NCI-H2171 (cell line): ENCODE measurements around the gene TAS2R60.
"Not testable (repeated sequence)": the region's sequence is repeated elsewhere in the genome, so short reads cannot be mapped to it uniquely, and the experiment has no call there.

ENCODE experiments used
- DNase-seq: peaks from one replicate; lab custom pipeline; 2025; lab: John Stamatoyannopoulos, UW

TAS2R60 gene

GRCh38 chr7:143479055-143479766 is 36.0 kb downstream of the TAS2R60 start:
- no peak for DNase-seq

GRCh38 chr7:143480501-143480900 is 37.2 kb downstream of the TAS2R60 start:
- DNase-seq: no peak

DNA sequence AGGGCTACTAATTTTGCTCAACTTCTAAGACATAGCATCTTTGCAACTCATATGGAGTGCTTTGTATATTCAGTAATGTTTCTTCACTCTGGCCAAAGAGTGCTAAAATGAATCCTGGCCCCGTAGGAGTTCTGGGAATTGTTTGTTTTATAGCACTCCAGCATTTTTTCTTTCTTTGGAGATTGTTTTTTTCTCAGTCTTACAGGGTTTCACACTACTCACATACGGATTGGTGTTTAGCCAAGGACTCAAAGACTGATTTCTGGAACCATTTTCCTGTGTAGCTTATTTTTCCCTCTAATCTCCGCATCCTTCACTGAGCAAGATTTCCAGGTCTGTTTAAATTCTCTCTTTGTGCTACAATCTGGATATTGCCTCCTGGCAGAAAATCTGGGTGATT is 40.9 kb downstream of the TAS2R60 start:
- no peak for DNase-seq

DNA sequence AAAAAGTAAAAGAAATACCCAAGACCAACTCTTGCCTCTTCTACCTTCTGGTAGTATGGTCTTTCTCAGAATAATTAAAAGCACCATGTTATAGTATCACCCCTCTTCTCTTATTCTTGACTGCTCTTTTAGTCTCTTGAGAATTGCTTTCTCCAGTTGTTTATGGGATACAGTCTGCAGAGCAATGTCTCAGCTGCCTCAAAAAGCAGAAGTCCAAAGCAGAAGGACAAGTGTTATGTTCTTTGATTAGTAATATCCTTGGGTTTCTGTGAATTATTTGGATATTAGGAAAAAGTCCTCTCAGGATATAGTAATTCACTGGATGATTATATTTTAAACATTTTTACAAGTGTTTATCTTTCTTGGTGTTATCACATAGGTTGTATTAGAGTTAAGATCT is 41.8 kb downstream of the TAS2R60 start:
- no peak for DNase-seq

GRCh38 chr7:143485500-143485899 is 42.2 kb downstream of the TAS2R60 start:
- no peak for DNase-seq

DNA sequence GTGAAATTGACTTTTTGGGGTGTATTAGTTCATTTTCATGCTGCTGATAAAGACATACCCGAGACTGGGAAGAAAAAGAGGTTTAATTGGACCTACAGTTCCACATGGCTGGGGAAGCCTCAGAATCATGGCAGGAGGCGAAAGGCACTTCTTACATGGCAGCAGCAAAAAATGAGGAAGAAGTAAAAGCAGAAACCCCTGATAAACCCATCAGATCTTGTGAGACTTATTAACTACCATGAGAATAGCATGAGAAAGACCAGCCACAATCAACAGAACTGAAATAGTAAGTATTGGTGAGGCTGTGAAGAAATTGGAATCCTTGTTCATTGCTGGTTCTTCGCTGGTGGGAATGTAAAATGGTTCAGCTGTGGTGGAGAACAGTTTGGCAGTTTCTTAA is 43.0 kb downstream of the TAS2R60 start:
- DNase-seq: not testable (repeated sequence)

DNA sequence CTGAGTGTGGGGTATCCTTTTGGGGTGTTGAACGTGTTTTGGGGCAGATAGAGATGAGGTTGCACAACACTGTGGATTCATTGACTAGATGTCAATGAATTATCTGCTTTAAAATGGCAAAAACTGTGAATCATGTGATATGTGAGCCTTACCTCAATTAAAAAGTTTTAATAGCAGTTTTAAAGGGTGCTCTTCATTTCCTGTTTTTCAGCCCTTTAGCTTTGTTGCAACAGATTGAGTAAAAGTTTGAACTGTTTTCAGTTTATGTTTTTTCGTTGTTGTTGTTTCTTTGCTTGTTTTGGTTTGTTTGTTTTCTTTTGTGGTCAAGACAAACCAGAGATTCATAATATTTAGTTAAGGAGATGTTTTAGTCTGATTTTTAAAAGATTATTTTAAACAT is 43.8 kb downstream of the TAS2R60 start:
- no peak for DNase-seq

GRCh38 chr7:143487566-143487965 is 44.3 kb downstream of the TAS2R60 start:
- DNase-seq: no peak

DNA sequence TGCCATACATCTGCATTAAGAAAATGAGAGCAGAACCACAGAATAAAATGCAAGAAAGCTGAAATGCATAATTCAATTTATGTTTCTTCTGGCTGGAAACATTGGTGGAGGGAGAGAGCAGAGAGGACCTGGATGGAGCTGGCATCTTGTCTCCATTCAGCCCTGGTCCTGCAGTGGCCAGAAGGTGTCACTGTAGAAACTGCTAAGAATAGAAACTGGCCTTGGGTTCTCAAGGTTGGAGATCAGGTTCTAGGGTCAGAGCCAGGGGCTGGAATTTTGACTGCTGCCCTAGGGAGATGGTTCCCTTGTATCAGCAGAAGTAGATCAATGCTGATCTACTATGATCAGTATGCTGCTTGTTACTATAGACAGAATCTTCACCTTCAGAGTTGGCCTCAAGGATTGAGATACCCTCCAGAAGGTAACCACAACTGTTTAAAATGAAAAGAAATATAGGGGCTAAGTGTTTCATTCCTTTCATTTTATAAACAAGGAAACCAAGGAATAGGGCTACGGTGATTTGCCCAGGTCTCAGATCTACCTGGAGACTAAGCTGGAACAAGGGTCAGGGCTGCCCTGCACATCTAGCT is 47.6 kb downstream of the TAS2R60 start:
- no peak for DNase-seq

DNA sequence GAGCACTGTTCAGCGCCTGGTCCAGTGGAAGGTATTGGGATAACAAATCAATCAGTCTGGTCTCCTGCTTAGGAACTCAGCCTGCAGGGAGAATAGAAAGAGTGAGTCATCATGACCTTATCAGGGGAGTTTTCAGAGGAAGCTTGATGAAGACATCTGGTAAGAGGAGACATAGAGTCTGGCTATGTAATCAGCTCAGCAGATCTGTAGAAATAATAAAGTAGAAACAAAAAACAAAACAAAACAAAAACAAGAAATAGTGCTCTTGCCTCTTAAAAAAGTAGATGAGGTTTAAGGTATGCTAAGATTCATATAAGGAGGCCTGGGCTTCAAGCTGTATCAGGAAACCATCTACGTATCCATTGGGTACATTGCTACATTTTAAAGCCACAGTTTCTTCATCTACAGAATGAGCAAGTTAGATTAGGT is 48.8 kb downstream of the TAS2R60 start:
- DNase-seq: no peak

DNA sequence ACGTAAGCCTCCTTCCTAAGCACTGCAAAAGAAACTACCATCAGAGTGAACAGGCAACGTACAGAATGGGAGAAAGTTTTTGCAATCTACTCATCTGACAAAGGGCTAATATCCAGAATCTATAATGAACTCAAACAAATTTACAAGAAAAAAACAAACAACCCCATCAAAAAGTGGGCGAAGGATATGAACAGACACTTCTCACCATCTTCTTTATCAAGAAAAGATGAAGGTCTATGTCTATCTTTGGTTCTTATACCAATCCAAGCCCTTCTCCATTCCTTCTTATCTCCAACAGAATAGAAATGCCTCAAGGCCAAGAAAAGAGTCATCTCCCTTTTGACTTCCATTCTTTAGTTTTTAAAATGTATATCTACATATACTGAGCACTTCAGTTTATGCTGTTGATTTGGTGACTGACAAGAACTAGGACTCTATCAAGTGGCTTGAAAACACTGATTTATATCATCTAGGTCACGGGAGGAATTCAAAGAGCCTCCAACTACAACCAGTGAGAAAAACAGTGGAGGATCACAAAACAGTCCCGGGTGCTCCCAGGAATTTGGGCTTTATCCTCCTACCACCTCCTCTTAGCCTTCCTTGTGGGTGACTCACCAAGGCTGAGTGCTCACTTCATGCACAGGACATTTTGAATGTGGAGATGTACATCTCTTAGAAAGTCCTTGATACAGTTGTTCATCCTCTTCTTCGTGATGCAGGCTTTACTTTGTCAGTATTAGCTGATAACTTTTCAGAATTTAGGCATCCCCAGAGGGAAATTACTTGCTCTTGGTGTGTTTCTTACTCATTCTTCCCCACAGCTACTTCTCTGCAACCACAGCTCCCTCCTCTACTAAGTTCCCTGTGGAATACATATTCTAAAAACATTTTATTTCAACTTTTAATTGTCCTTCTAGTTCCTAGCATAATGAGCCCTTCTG is 49.8 kb downstream of the TAS2R60 start:
- no peak for DNase-seq

- DNase-seq: no peak
These were observed 50.5 kb downstream of the TAS2R60 start for GRCh38 chr7:143493751-143494150.
